ENCODE measurements around the gene PUSL1.

The PUSL1 gene

DNA sequence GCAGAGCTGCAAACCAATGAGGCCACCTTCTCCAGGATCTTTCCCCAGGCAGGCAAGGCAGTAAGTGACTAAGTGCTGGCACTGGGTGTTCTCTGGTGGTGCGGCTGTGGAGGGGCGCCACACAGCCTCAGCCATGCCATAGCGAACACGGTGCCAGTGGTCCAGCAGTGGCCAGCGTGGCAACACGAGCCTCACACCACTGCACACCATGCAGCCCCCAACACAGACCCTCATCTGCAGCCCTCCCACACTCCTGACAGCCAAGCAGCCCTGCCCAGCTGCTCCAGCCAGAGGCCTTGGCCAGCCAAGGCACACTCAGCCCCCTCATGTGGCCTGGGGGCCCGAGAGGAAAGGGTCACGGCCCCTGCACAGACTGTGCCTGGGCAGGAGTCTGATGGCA lies 13.1 kb downstream of the PUSL1 start:
- Histone ChIP-seq H3K36me3 (ENCODE audit: control insufficient read depth in 2 of 2, insufficient read depth in 2 of 2, low read length in 2 of 2) (peaks cover 3 to 9% of the 10 kb centered on the region in 2 donors), H3K4me3 (ENCODE audit: low read length in 2 of 2) (no peak overlapping the region), H3K9me3 (ENCODE audit: control insufficient read depth in 2 of 2, low read length in 2 of 2) (no peaks in the 10 kb centered on the region), H3K4me1 (ENCODE audit: control insufficient read depth, insufficient read depth, low read length) (peaks cover 68% of the 10 kb centered on the region), H3K27ac (ENCODE audit: low read length) (no peak overlapping the region), H3K9ac (ENCODE audit: low read length in 2 of 2) (no peak overlapping the region), H3K27me3 (ENCODE audit: control insufficient read depth in 1 of 2, insufficient read depth in 2 of 2, low read length in 2 of 2) (no peaks in the 10 kb centered on the region)

DNA sequence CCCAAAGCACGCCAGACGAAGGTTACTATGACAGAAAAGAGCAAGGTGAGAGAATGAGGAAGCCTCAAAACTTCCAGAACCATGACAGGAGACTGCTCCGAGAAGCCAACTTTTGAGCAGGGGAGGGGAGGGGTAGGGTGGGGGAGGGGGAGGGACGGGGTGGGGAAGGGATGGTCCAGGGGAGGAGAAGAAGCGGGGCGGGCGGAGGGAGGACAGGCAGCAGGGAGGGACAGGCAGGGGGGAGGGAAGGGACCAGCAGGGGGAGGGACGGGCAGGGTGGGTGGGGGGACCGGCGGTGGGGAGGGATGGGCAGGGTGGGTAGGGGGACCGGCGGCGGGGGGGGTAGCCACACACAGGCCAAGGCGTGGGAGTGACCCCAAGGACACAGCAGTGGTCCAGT lies 14.0 kb downstream of the PUSL1 start:
- Histone ChIP-seq H3K4me3 (ENCODE audit: low read length in 2 of 2) (no peak overlapping the region), H3K9ac (ENCODE audit: low read length in 2 of 2) (no peak overlapping the region), H3K36me3 (ENCODE audit: control insufficient read depth in 2 of 2, insufficient read depth in 2 of 2, low read length in 2 of 2) (peaks cover 3 to 11% of the 10 kb centered on the region in 2 donors), H3K9me3 (ENCODE audit: control insufficient read depth in 2 of 2, low read length in 2 of 2) (no peaks in the 10 kb centered on the region), H3K27ac (ENCODE audit: low read length) (no peak overlapping the region), H3K27me3 (ENCODE audit: control insufficient read depth in 1 of 2, insufficient read depth in 2 of 2, low read length in 2 of 2) (no peaks in the 10 kb centered on the region), H3K4me1 (ENCODE audit: control insufficient read depth, insufficient read depth, low read length) (peaks cover 71% of the 10 kb centered on the region)

DNA sequence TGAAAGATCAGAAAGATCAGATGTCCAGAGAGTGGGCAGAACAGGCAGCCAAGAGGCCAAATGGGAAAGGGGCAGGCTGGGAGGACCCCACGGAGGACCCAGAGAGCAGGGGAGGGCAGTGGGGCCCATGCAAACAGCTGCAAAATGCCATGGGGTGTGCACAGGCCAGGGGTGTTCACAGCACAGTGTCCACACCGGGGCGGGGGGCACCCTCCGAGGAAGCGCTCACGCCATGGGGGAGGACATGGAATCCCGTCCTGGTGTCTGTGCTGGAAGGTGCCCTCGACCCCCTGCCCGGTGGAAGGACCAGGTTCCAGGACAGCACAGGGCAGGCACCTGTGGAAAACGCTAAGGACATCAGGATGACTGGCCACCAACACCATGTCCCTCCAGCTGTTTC lies 14.6 kb downstream of the PUSL1 start:
- Histone ChIP-seq H3K36me3 (ENCODE audit: control insufficient read depth in 2 of 2, insufficient read depth in 2 of 2, low read length in 2 of 2) (peaks cover 6 to 11% of the 10 kb centered on the region in 2 donors), H3K4me1 (ENCODE audit: control insufficient read depth, insufficient read depth, low read length) (peaks cover 66% of the 10 kb centered on the region), H3K9ac (ENCODE audit: low read length in 2 of 2) (no peak overlapping the region), H3K27me3 (ENCODE audit: control insufficient read depth in 1 of 2, insufficient read depth in 2 of 2, low read length in 2 of 2) (no peaks in the 10 kb centered on the region), H3K9me3 (ENCODE audit: control insufficient read depth in 2 of 2, low read length in 2 of 2) (no peaks in the 10 kb centered on the region), H3K4me3 (ENCODE audit: low read length in 2 of 2) (peak overlapping the region in 1 of 2 donors; percentile 35), H3K27ac (ENCODE audit: low read length) (no peak overlapping the region)

DNA sequence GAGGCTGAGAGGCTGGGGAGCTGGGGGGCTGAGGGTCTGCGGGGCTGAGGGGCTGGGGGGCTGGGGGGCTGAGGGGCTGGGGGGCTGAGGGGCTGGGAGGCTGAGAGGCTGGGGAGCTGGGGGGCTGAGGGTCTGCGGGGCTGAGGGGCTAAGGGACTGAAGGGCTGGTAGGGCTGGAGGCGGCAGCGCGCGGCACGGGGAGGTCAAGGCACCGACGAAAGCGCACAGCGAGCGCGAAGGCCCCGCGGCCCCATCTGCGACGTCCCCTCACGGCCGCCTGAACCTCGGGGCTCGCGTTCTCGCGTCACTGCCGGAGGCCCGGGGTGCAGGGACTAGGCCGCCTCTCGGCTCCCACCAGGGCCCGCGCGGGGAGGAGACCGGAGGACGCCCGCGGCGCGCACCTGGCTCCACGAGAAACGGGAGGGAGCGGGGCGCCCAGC lies 15.7 kb downstream of the PUSL1 start:
- H3K36me3 ChIP-seq (ENCODE audit: control insufficient read depth in 2 of 2, insufficient read depth in 2 of 2, low read length in 2 of 2), result peaks cover 9 to 19% of the 10 kb centered on the region in 2 donors
- no peaks in the 10 kb centered on the region for H3K27me3 ChIP-seq (ENCODE audit: control insufficient read depth in 1 of 2, insufficient read depth in 2 of 2, low read length in 2 of 2)
- peak overlapping the region; percentile 62 for H3K27ac ChIP-seq (ENCODE audit: low read length)
- H3K9ac ChIP-seq (ENCODE audit: low read length in 2 of 2), result peak overlapping the region; percentile 62 to 79
- H3K9me3 ChIP-seq (ENCODE audit: control insufficient read depth in 2 of 2, low read length in 2 of 2), result no peaks in the 10 kb centered on the region
- H3K4me1 ChIP-seq (ENCODE audit: control insufficient read depth, insufficient read depth, low read length), result peaks cover 55% of the 10 kb centered on the region
- H3K4me3 ChIP-seq (ENCODE audit: low read length in 2 of 2), result peak overlapping the region; percentile 81 to 83

DNA sequence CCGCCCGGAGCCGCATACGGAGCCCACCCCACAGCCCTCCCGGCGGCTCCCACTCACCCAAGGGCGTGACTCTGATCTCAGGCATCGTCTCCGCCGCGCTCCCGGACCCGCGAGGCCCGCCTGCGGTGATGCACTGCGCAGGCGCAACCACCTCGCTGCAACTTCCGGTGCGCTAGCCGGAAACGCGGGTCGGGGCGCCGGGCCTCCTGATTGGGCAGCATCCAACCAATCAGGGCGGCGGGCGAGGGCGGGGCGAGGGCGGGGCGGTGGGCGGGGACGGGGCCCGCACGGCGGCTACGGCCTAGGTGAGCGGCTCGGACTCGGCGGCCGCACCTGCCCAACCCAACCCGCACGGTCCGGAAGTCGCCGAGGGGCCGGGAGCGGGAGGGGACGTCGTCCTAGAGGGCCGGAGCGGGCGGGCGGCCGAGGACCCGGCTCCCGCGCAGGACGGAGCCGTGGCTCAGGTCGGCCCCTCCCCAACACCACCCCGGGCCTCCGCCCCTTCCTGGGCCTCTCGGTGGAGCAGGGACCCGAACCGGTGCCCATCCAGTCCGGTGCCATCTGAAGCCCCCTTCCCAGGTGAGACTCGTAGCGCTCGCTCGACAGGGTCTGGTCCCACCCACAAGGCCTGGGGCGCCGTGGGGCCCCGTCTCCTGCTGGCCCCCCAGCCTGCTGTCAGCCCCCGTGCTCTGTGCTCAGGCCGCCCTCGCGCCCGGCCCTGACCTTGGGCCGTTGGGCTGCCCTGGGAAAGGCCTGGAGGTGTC lies 16.3 kb downstream of the PUSL1 start, which contains the start of the genes CPTP and INTS11:
Gene CPTP (plus strand): TSS at position 279 of the 764 bp plus-strand sequence. CDS start 2,109 bp downstream, outside the sequence.
Gene INTS11 (minus strand): TSS at position 137 of the 764 bp plus-strand sequence. CDS start 52 bp downstream, at position 85.
- Histone ChIP-seq H3K9ac (ENCODE audit: low read length in 2 of 2) (peak within 1 kb of the TSS; percentile 83 to 84), H3K36me3 (ENCODE audit: control insufficient read depth in 2 of 2, insufficient read depth in 2 of 2, low read length in 2 of 2) (peaks cover 9 to 14% of the 10 kb centered on the region in 2 donors), H3K27ac (ENCODE audit: low read length) (peak within 1 kb of the TSS; percentile 62), H3K9me3 (ENCODE audit: control insufficient read depth in 2 of 2, low read length in 2 of 2) (no peaks in the 10 kb centered on the region), H3K4me1 (ENCODE audit: control insufficient read depth, insufficient read depth, low read length) (peaks cover 52% of the 10 kb centered on the region), H3K27me3 (ENCODE audit: control insufficient read depth in 1 of 2, insufficient read depth in 2 of 2, low read length in 2 of 2) (no peaks in the 10 kb centered on the region), H3K4me3 (ENCODE audit: low read length in 2 of 2) (peak within 1 kb of the TSS; percentile 81 to 83)

DNA sequence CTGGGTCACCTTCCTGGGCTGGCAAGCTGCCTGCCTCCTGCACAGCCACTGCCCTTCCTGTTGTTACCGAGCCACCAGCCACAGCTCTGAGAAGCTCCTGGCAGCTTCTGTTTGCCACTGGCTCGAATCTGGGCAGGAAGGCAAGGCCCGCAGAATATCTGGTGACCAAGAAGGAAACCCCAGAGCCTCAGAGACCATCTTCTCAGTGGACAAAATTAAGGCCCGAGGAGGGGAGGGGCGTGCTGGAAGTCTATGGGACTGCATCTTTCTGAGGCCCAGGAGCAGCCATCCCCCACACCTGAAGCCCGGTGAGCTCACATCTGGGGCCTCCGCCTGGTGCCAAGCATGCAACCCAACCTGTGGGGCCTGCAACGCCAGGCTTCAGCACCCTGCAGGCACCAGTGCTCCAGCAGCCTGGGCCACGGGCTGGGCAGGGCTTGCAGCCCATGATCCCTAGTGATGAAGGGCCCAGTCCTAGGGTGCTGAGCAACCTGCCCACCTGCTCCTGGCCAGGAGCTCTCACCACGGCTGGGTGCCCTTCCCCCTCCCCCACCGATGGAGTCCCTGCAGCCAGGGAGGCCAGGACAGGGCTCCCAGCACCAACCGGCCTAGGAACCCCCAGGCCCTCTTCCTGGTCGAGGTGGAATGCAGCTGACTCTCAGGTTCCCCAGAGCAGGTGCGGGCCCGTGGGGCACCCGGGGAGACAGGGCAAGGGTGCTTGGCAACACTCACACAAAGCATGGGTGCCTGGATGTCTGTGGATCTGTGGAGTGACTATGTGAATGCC lies 17.1 kb downstream of the PUSL1 start:
- Histone ChIP-seq H3K27ac (ENCODE audit: low read length) (peak overlapping the region; percentile 55), H3K4me3 (ENCODE audit: low read length in 2 of 2) (peak overlapping the region; percentile 68 to 83), H3K36me3 (ENCODE audit: control insufficient read depth in 2 of 2, insufficient read depth in 2 of 2, low read length in 2 of 2) (peaks cover 6 to 12% of the 10 kb centered on the region in 2 donors), H3K9ac (ENCODE audit: low read length in 2 of 2) (peak overlapping the region; percentile 83 to 84), H3K9me3 (ENCODE audit: control insufficient read depth in 2 of 2, low read length in 2 of 2) (no peaks in the 10 kb centered on the region), H3K27me3 (ENCODE audit: control insufficient read depth in 1 of 2, insufficient read depth in 2 of 2, low read length in 2 of 2) (no peaks in the 10 kb centered on the region), H3K4me1 (ENCODE audit: control insufficient read depth, insufficient read depth, low read length) (peaks cover 47% of the 10 kb centered on the region)

DNA sequence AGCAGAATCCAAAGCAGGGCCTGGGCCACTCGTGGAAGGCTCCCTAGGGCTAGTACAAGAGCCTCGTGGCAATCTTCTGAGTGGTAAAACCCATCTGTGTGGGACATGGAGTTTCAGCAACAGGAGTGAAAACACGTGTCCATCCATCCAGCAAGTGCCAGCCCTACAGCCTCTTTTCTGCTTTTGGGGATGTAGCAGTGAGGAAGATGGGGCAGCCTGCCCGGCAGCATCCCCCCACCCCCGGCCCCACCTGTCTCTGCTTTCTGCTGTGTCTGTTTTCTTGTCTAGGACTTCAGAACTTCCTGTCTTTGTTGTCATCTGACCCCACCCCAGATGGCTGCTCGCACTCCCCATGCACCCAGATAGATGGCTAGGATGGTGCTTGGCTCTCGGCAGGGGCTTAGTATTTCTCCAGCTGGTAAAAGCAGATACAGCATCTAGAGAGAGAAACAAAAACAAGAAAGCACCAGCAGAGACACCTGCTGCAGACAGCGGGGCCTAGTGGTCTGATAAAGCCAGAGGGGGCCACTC lies 17.7 kb downstream of the PUSL1 start:
- Histone ChIP-seq H3K9ac (ENCODE audit: low read length in 2 of 2) (peak overlapping the region in 1 of 2 donors; percentile 28), H3K27ac (ENCODE audit: low read length) (no peak overlapping the region), H3K27me3 (ENCODE audit: control insufficient read depth in 1 of 2, insufficient read depth in 2 of 2, low read length in 2 of 2) (no peaks in the 10 kb centered on the region), H3K4me1 (ENCODE audit: control insufficient read depth, insufficient read depth, low read length) (peaks cover 40% of the 10 kb centered on the region), H3K36me3 (ENCODE audit: control insufficient read depth in 2 of 2, insufficient read depth in 2 of 2, low read length in 2 of 2) (peaks cover 6 to 12% of the 10 kb centered on the region in 2 donors), H3K9me3 (ENCODE audit: control insufficient read depth in 2 of 2, low read length in 2 of 2) (no peaks in the 10 kb centered on the region), H3K4me3 (ENCODE audit: low read length in 2 of 2) (peak overlapping the region in 1 of 2 donors; percentile 83)

DNA sequence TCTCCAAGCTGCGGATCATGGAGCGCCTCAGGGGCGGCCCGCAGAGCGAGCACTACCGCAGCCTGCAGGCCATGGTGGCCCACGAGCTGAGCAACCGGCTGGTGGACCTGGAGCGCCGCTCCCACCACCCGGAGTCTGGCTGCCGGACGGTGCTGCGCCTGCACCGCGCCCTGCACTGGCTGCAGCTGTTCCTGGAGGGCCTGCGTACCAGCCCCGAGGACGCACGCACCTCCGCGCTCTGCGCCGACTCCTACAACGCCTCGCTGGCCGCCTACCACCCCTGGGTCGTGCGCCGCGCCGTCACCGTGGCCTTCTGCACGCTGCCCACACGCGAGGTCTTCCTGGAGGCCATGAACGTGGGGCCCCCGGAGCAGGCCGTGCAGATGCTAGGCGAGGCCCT lies 18.9 kb downstream of the PUSL1 start:
- peaks cover 6 to 12% of the 10 kb centered on the region in 2 donors for H3K36me3 ChIP-seq (ENCODE audit: control insufficient read depth in 2 of 2, insufficient read depth in 2 of 2, low read length in 2 of 2)
- peaks cover 32% of the 10 kb centered on the region for H3K4me1 ChIP-seq (ENCODE audit: control insufficient read depth, insufficient read depth, low read length)
- no peaks in the 10 kb centered on the region for H3K27me3 ChIP-seq (ENCODE audit: control insufficient read depth in 1 of 2, insufficient read depth in 2 of 2, low read length in 2 of 2)

DNA sequence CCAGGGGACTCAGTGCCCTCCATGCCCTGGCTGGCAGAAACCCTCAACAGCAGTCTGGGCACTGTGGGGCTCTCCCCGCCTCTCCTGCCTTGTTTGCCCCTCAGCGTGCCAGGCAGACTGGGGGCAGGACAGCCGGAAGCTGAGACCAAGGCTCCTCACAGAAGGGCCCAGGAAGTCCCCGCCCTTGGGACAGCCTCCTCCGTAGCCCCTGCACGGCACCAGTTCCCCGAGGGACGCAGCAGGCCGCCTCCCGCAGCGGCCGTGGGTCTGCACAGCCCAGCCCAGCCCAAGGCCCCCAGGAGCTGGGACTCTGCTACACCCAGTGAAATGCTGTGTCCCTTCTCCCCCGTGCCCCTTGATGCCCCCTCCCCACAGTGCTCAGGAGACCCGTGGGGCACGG lies 19.9 kb downstream of the PUSL1 start:
- peaks cover 26% of the 10 kb centered on the region for H3K4me1 ChIP-seq (ENCODE audit: control insufficient read depth, insufficient read depth, low read length)
- peaks cover 6 to 12% of the 10 kb centered on the region in 2 donors for H3K36me3 ChIP-seq (ENCODE audit: control insufficient read depth in 2 of 2, insufficient read depth in 2 of 2, low read length in 2 of 2)
- no peak overlapping the region for H3K9ac ChIP-seq (ENCODE audit: low read length in 2 of 2)
- H3K9me3 ChIP-seq (ENCODE audit: control insufficient read depth in 2 of 2, low read length in 2 of 2), result no peaks in the 10 kb centered on the region
- H3K27ac ChIP-seq (ENCODE audit: low read length), result no peak overlapping the region
- no peaks in the 10 kb centered on the region for H3K27me3 ChIP-seq (ENCODE audit: control insufficient read depth in 1 of 2, insufficient read depth in 2 of 2, low read length in 2 of 2)
- H3K4me3 ChIP-seq (ENCODE audit: low read length in 2 of 2), result no peak overlapping the region

More for the DNA sequence above, 18.9 kb downstream of the PUSL1 start:
- Histone ChIP-seq H3K9me3 (ENCODE audit: control insufficient read depth in 2 of 2, low read length in 2 of 2) (no peaks in the 10 kb centered on the region), H3K4me3 (ENCODE audit: low read length in 2 of 2) (no peak overlapping the region), H3K9ac (ENCODE audit: low read length in 2 of 2) (no peak overlapping the region), H3K27ac (ENCODE audit: low read length) (no peak overlapping the region)

DNA sequence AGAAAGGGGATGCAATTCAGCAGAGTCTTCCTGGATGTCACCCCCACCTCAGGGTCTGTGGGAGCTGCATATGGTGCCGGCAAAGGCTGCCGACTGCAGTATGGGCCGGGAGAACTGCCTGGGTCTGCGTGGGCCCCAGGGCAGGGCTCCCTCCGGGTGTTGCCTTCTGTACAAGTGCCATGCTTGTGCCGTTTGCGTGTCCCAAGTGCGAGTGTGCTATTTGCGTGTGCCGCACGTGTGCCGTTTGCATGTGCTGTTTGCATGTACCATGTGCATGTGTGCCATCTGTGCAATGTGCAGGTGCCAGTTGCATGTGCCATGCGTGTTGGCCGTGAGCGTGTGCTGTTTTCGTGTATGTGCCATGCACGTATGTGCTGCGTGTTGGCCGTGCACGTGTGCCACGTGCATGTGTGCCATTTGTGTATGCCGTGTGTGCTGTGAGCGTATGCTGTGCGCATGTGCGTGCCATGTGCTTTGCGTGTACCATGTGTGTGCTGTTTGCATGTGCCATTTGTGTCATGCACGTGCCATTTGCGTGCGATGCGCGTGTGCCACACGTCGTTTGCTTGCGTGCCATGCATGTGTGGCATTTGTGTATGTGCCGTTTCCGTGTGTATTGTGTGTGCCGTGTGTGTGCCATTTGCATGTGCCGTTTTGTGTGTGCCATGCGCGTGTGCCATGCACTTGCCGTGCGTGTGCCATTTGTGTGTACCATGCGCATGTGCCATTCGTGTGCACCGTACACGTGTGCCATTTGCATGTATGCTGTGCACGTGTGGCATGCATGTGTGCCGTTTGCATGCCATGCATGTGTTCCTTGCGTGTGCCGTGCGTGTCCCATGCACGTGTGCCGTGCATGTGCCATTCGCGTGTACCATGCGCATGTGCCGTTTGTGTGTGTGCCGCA lies 21.2 kb downstream of the PUSL1 start:
- Histone ChIP-seq H3K4me3 (ENCODE audit: low read length in 2 of 2) (no peak overlapping the region), H3K27me3 (ENCODE audit: control insufficient read depth in 1 of 2, insufficient read depth in 2 of 2, low read length in 2 of 2) (no peaks in the 10 kb centered on the region), H3K4me1 (ENCODE audit: control insufficient read depth, insufficient read depth, low read length) (peaks cover 21% of the 10 kb centered on the region), H3K9me3 (ENCODE audit: control insufficient read depth in 2 of 2, low read length in 2 of 2) (no peaks in the 10 kb centered on the region), H3K9ac (ENCODE audit: low read length in 2 of 2) (no peak overlapping the region), H3K27ac (ENCODE audit: low read length) (no peak overlapping the region), H3K36me3 (ENCODE audit: control insufficient read depth in 2 of 2, insufficient read depth in 2 of 2, low read length in 2 of 2) (peaks cover 6 to 12% of the 10 kb centered on the region in 2 donors)
